Ovary (tissue), 3 donors: ENCODE data around the gene HSD11B2.

Source experiments
- CTCF ChIP-seq, 3 donors: fragments of 450-650 bp in 2 of 3; fragments of 200-600 bp in 1 of 3; IDR thresholded peaks; one replicate each; pipeline versions ENCODE4 v1.5.1 to v1.8.0; 2016 to 2022; ENCODE audit warnings: antibody characterized with exemption in 3 of 3, mild to moderate bottlenecking in 1 of 3
- POLR2A ChIP-seq: fragments of 450-650 bp; IDR thresholded peaks from one replicate; pipeline ENCODE4 v1.6.1; 2017; ENCODE audit warnings: antibody characterized with exemption, mild to moderate bottlenecking, moderate library complexity
- donor health status: DM: no; HTN: no; CAD: no.

- TF ChIP-seq POLR2A = no peak
- no peak for TF ChIP-seq CTCF (IDR thresholded peaks at IDR 0.05)
These were observed 6.7 kb upstream of the HSD11B2 start for GRCh38 chr16:67424261-67424615.
